ENCODE measurements around the gene RCN1.

Gene RCN1

DNA sequence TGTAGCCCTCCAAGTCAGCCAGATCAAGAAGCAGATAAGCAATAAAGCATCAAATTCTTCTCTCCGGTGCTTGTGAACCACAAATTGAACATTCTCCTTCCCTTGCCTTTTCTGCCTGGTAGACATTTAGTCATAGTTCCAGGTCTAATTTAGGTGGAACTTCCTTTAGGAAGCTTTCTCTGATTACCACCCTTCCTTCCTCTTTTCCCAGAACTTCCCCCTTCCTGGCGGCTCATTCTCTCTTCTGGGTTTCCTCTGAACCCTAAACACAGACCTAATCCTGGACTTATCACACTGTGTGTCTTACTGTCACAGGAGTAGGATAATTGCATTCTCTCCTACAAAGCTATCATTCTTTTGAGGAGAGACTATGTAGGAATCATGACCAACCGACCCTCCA is 61.9 kb downstream of the RCN1 start:
- no peak for DNase-seq (ENCODE audit: low read depth in 3 of 3)

DNA sequence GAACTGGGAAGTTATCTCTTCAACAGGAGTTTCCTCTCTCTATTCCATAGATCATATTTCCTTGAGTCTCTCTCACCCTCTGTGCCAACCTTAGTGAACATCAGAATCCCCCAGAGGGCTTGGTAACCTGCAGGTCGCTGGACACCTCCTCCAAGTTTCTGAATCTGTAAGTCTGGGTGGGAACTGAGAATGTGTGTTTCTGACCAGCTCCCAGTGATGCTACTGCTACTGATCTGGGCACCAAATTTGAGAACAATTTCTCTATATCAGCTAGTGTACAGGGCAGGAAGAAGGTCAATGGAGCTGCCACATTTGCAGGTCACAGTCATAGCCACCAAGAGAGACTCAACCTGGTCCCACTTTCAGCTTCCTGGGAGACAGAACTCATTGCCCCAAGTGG is 62.9 kb downstream of the RCN1 start:
- DNase-seq (ENCODE audit: low read depth in 3 of 3), result no peak

DNA sequence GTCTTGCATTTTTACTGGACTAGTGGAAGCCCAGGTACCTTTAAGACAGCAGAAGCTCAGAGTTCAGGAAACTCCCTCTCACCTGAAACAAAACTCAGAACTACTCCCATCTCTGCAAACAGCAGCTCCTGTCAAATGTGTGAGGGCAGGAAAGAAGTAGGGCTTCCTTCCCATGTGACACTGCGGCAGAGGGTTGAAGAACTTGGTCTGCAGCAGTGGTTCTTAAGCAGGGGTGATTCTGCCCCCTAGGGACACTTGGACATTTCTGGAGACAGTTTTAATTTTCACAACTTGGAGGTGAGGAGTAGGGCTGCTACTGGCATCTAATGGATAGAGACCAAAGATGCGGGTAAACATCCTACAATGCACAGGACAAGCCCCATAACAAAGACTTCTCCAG is 63.4 kb downstream of the RCN1 start:
- DNase-seq (ENCODE audit: low read depth in 3 of 3), result no peak
